ENCODE results near the gene SLC9A7. TPM values are rescaled to one million over a fixed set of nuclear protein-coding genes. Genes with fewer than 3 reads are reported as not detected.

The SLC9A7 gene
- total and polyA plus RNA-seq, 2 experiments from 2014 or later, result 2.5 to 15.4 TPM

DNA sequence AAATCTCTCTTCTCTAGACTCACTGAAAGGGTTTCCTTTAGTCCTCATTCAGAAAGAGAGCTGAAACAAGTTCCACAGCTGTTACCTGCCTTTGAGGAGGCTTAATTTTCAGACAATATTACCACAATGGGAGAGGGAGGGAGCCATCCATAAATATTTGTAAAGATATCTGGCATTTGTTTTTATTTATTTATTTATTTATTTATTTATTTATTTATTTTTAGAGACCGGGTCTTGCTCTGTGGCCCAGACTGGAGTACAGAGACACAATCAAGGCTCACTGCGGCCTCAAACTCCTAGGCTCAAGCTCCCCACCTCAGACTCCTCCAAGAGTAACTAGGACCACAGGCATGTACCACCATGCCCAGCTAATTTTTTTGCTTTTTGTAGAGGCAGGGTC, 80.7 kb downstream of the SLC9A7 start (continued):
- TF ChIP-seq, protein P1, sequence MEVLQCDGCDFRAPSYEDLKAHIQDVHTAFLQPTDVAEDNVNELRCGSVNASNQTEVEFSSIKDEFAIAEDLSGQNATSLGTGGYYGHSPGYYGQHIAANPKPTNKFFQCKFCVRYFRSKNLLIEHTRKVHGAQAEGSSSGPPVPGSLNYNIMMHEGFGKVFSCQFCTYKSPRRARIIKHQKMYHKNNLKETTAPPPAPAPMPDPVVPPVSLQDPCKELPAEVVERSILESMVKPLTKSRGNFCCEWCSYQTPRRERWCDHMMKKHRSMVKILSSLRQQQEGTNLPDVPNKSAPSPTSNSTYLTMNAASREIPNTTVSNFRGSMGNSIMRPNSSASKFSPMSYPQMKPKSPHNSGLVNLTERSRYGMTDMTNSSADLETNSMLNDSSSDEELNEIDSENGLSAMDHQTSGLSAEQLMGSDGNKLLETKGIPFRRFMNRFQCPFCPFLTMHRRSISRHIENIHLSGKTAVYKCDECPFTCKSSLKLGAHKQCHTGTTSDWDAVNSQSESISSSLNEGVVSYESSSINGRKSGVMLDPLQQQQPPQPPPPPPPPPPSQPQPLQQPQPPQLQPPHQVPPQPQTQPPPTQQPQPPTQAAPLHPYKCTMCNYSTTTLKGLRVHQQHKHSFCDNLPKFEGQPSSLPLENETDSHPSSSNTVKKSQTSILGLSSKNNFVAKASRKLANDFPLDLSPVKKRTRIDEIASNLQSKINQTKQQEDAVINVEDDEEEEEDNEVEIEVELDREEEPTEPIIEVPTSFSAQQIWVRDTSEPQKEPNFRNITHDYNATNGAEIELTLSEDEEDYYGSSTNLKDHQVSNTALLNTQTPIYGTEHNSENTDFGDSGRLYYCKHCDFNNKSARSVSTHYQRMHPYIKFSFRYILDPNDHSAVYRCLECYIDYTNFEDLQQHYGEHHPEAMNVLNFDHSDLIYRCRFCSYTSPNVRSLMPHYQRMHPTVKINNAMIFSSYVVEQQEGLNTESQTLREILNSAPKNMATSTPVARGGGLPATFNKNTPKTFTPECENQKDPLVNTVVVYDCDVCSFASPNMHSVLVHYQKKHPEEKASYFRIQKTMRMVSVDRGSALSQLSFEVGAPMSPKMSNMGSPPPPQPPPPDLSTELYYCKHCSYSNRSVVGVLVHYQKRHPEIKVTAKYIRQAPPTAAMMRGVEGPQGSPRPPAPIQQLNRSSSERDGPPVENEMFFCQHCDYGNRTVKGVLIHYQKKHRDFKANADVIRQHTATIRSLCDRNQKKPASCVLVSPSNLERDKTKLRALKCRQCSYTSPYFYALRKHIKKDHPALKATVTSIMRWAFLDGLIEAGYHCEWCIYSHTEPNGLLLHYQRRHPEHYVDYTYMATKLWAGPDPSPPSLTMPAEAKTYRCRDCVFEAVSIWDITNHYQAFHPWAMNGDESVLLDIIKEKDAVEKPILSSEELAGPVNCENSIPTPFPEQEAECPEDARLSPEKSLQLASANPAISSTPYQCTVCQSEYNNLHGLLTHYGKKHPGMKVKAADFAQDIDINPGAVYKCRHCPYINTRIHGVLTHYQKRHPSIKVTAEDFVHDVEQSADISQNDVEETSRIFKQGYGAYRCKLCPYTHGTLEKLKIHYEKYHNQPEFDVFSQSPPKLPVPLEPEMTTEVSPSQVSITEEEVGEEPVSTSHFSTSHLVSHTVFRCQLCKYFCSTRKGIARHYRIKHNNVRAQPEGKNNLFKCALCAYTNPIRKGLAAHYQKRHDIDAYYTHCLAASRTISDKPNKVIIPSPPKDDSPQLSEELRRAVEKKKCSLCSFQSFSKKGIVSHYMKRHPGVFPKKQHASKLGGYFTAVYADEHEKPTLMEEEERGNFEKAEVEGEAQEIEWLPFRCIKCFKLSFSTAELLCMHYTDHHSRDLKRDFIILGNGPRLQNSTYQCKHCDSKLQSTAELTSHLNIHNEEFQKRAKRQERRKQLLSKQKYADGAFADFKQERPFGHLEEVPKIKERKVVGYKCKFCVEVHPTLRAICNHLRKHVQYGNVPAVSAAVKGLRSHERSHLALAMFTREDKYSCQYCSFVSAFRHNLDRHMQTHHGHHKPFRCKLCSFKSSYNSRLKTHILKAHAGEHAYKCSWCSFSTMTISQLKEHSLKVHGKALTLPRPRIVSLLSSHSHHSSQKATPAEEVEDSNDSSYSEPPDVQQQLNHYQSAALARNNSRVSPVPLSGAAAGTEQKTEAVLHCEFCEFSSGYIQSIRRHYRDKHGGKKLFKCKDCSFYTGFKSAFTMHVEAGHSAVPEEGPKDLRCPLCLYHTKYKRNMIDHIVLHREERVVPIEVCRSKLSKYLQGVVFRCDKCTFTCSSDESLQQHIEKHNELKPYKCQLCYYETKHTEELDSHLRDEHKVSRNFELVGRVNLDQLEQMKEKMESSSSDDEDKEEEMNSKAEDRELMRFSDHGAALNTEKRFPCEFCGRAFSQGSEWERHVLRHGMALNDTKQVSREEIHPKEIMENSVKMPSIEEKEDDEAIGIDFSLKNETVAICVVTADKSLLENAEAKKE (CRISPR knock-in tag; IDR thresholded peaks at IDR 0.05), result no peak
- TF ChIP-seq EZH2 (IDR thresholded peaks at IDR 0.05; ENCODE audit: low read depth, unreplicated experiment) (no peak), NANOG (IDR thresholded peaks at IDR 0.05; ENCODE audit: borderline replicate concordance) (no peak), EZH2phosphoT487 (IDR thresholded peaks at IDR 0.05; ENCODE audit: unreplicated experiment) (no peak), ZNF114 (CRISPR knock-in tag; IDR thresholded peaks at IDR 0.05) (no peak), CREB1 (CRISPR knock-in tag; IDR thresholded peaks at IDR 0.05; ENCODE audit: low read depth) (no peak)
- TF ChIP-seq, protein P2, sequence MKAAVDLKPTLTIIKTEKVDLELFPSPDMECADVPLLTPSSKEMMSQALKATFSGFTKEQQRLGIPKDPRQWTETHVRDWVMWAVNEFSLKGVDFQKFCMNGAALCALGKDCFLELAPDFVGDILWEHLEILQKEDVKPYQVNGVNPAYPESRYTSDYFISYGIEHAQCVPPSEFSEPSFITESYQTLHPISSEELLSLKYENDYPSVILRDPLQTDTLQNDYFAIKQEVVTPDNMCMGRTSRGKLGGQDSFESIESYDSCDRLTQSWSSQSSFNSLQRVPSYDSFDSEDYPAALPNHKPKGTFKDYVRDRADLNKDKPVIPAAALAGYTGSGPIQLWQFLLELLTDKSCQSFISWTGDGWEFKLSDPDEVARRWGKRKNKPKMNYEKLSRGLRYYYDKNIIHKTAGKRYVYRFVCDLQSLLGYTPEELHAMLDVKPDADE (IDR thresholded peaks at IDR 0.05), result no peak

All from GM23338 (cell line).